ENCODE measurements around the gene NCLN.
"Not testable (repeated sequence)": the region's sequence is repeated elsewhere in the genome, so short reads cannot be mapped to it uniquely, and the experiment has no call there.

The NCLN gene

DNA sequence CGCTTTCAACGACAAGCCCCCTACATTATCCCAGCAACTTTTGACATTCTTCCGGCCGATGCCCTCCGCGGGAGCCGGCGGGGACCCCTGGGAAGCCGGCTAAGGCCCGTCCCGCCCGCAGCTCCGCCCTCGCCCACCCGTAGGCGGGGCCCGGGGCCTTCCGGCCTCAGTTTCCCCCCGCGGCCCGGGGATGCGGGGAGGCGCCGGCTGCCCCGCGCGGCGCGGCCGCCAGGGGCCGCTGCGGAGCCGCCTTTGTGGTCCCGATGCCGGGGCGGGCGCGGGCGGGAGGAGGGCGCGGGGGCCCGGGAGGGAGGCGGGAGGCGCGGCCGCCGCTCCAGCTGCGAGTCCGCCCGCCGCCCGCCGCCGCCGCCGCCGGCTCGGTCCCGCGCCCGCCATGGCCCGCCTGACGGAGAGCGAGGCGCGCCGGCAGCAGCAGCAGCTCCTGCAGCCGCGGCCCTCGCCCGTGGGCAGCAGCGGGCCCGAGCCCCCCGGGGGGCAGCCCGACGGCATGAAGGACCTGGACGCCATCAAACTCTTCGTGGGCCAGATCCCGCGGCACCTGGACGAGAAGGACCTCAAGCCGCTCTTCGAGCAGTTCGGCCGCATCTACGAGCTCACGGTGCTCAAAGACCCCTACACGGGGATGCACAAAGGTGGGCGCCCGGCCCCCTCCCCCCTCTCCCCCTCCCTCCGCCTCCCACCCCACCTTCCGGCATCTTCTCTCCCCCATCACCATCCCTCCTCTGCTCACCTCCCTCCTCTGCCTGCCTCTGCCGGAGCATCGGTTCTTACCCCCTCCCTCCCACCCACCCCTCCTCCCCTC lies 38.8 kb downstream of the NCLN start, which contains the start of gene CELF5:
Gene CELF5 (plus strand): TSS at position 316 of the 823 bp plus-strand sequence. CDS start 79 bp downstream, at position 395.
- DNase-seq (ENCODE audit: extremely low read depth in 1 of 2, low read depth in 1 of 2) = peak in 1 of 2 donors; percentile 41

DNA sequence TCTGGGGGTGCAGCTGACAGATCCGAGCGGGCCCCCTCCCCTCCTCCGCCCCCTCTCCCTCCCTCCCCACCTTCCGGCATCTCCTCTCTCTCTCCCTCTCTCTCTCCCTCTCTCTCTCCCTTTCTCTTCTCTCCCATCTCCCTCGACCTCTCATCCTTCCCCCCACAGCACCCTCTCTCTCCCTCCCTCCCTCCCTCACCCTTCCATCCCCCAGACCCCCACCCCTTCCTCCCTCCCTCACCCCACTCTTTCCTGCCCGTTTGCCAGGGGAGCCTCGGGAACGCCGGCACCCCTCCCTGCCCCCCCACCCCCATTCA lies 39.4 kb downstream of the NCLN start:
- DNase-seq (ENCODE audit: extremely low read depth in 1 of 2, low read depth in 1 of 2) = no peak

DNA sequence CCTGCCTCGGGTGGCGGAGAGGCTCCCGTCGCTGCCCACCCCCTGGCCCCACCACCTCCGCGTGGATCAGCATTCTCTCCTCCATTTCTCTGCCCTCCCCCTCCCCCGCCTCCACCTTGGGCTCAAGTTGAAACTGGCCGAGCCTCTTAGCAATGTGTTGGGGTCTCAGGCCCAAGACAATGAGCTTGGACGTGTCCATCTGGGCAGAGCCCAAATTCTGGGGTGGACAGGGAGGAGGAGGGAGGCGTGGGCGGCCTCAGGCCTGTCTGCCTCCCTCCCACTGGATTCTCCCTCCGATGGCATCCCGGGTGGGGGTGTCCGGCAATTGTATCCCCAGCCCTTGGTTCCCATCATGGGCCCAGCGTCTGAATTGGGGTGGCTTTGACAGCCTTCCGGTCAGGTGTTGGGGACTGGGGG lies 40.0 kb downstream of the NCLN start:
- DNase-seq (ENCODE audit: extremely low read depth in 1 of 2, low read depth in 1 of 2) = no peak

DNA sequence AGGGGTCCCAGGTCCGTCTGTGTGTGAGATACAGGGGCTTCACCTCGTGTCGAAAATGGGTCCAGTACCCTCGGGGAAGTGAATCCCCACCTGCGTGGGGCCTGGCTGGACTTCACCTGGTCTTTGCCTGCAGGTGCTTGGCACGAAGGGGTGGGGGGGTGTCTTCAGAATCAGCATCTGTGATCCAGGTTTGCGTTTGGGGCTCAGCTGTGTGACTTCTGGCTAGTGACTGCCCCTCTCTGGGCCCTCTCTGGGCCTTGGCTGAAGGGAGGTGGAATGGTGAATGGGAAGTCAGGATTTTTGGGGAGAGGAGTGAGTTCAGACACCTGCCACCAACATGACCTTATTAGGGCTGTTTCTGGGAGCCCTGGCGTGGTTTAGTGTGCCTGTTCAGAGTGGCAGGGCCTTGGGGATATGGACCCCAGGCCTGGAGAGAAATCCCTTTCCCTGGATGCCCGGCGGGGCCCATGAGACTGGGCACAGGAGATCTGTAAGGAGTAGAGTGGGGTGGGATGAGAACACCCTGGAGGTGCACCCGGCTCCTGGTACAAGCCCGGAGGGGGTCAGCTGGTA lies 41.4 kb downstream of the NCLN start:
- DNase-seq (ENCODE audit: extremely low read depth in 1 of 2, low read depth in 1 of 2) = no peak

DNA sequence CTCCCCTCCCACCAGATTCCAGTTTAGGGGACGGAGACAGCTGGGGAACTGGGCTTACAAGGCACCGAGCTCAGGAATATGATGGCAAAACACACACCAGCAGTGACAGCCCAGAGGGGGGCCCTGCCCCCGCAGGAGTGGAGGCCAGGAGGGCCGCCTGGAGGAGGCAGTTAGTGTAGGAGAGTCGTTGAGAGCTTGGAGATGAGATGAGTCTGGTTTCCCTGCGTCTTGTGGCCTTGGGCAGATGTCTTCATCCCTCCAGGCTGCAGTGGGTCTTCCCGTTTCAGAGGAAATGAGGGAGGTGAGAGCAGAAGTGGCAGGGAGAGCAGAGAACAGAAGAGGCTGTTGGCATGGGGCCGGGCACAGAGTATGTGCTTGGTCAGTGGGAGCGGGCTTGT lies 43.6 kb downstream of the NCLN start:
- DNase-seq (ENCODE audit: extremely low read depth in 1 of 2, low read depth in 1 of 2) = no peak

DNA sequence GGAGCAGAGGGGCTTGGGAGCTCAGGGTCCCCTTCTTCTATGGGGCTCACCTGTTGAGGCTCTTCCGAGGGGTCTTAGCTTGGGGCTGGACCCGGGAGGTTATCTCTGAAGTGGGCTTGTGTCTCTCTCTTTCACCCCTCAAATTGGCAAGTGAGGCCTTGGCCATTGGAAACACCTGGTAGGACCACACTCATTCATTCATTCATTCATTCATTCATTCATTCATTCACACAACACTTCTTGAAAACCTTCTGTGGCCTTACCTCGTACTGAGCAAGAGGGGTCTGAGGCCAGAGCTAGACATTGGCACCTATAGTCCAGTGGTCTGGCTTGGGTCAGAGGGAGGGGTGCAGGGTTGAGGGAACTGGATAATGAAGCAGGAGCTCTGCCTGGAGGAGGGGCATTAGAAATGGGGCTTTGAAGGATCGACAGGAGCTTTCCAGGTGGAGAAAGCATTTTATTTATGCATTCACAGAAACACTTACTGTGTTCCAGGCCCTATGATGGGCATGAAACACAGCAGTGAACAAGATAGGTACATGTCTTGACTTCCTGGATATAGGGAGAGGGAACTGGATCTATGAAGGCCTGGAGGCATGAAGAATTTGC lies 44.3 kb downstream of the NCLN start:
- DNase-seq (ENCODE audit: extremely low read depth in 1 of 2, low read depth in 1 of 2) = no peak

DNA sequence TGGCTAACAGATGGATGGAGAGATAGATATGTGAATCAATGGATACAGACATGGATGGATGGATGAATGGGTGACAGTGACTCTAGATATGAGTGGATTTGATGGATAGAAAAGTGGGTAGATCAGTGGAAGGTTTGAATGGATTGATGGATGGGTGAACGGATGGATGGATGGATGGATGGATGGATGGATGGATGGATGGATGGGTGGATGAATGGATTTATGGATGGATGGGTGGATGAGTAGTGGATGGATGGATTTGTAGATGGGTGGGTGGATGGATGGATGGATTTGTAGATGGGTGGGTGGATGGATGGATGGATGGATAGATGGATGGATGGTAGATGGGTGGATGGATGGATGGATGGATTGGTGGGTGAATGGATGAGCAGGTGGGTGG lies 45.6 kb downstream of the NCLN start:
- DNase-seq (ENCODE audit: extremely low read depth in 1 of 2, low read depth in 1 of 2) = no peak

DNA sequence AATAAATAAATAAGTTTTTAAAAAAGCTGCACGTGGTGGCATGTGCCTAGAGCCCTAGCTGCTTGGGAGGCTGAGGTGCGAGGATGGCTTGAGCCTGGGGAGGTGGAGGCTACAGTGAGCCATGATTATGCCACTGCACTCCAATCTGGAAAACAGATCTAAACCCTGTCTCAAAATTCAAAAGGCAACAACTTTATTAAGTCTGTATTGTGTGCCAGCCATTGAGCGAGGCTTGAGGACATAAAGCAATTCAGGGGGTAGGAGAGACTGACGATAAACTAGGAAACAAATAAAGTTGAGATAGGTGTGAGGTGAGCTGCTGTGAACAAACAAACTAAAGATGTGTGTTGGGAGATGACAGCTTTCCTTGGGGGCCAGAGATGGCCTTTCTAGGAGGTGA lies 47.4 kb downstream of the NCLN start:
- no peak for DNase-seq (ENCODE audit: extremely low read depth in 1 of 2, low read depth in 1 of 2)

DNA sequence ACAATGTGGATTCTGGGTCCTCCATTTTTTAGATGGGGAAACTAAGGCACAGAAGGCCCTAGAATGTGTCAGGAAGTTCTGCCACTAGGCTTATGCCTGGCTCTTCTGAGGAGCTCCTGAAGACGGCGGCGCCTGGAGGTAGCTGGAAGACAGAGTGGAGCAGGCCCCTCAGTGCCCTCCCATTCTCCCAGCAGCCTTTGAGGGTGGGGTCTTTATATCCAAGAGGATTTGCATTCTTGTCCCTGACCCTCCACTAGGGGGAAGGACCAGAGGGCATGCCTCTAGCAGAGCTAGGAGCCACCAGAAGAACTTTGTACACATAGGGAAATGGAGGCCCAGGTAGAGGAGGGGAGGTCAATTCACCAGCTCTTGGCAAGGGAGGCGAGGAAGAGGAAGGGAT lies 48.1 kb downstream of the NCLN start:
- DNase-seq (ENCODE audit: extremely low read depth in 1 of 2, low read depth in 1 of 2) = no peak

DNA sequence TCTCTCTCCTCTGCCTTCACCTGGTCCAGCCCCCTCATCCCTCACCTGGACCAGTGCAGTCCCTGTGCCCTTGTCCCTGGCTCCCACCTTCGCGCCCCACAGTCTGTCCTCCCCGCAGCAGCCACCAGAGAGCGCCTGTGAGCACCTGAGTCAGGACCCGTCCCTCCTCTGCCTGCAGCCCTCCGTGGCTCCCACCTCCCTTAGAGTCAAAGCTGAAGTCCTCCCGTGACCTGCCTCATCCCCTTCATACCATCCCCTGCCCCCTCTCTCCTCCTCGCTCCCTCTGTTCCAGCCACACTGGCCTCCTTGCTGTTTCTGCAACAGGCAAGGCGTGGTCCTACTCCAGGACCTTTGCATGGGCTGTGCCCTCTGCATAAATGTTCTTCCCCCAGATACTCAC lies 49.1 kb downstream of the NCLN start:
- DNase-seq (ENCODE audit: extremely low read depth in 1 of 2, low read depth in 1 of 2) = no peak

DNA sequence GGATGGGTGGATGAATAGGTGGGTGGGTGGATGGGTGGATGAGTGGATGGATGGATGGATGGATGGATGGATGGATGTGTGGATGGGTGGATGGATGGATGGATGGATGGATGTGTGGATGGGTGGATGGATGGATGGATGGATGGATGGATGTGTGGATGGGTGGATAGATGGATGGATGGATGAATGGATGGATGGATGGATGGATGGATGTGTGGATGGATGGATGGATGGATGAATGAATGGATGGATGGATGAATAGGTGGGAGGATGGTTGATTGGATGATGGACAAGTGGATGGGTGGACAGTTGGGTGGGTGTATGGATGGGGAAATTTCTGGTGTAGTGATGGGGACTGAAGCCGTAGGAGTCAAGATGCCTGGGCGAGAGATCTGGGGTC lies 49.9 kb downstream of the NCLN start:
- DNase-seq (ENCODE audit: extremely low read depth in 1 of 2, low read depth in 1 of 2) = not testable (repeated sequence)

DNA sequence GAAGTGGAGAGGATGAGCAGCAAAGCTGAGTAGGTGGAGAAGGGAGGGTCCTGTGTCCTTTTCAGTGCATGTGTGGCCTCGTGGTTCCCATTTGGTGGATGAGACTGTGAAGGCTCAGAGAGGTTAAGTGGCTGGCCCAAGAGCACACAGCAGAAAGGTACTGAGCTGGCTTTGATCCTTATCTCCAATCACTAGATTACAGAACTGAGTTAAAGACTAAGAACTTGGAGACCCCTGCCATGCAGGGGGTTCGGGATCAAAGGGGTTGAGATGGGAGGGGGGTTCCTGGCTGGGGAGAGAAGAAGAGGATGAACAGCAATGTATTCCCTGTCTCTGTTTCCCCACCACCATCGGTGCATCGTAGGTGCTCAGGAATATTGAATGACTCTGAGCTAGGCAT lies 50.5 kb downstream of the NCLN start:
- no peak for DNase-seq (ENCODE audit: extremely low read depth in 1 of 2, low read depth in 1 of 2)

DNA sequence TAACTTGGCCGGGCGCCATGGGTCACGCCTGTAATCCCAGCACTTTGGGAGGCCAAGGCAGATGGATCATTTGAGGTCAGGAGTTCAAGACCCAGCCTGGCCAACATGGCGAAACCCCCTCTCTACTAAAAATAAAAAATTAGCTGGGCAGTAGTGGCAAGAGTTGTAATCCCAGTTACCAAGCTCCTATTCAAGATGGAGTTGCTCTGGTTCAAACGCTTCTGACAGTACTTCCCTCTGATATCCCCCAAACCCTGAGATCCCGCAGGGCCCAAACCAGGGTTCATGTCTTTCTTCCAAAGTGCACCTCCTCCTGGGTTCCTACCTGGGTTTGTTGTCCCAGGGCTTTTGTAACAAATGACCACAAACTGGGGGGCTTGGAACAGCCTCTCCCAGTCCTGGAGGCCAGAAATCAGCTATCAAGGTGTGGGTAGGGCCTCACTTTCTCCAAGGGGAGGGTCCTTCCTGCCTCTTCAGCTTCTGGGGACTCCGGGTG lies 52.4 kb downstream of the NCLN start:
- no peak for DNase-seq (ENCODE audit: extremely low read depth in 1 of 2, low read depth in 1 of 2)

DNA sequence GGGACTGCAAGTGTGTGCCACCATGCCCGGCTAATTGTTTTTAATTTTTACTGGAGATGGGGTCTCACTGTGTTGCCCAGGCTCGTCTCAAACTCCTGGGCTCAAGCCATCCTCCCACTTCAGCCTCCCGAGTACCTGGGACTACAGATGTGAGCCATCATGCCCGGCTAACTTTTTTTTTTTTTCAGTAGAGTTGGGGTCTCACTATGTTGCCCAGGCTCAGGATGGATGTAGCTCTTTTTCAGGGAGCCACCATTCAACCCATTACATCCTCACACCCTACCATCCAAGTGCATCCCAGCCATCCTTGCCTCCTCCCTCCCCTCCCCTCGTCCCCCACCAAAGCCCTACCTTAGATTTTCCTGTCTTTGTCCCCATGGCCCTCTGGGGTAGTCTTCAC lies 53.6 kb downstream of the NCLN start:
- DNase-seq (ENCODE audit: extremely low read depth in 1 of 2, low read depth in 1 of 2) = no peak

DNA sequence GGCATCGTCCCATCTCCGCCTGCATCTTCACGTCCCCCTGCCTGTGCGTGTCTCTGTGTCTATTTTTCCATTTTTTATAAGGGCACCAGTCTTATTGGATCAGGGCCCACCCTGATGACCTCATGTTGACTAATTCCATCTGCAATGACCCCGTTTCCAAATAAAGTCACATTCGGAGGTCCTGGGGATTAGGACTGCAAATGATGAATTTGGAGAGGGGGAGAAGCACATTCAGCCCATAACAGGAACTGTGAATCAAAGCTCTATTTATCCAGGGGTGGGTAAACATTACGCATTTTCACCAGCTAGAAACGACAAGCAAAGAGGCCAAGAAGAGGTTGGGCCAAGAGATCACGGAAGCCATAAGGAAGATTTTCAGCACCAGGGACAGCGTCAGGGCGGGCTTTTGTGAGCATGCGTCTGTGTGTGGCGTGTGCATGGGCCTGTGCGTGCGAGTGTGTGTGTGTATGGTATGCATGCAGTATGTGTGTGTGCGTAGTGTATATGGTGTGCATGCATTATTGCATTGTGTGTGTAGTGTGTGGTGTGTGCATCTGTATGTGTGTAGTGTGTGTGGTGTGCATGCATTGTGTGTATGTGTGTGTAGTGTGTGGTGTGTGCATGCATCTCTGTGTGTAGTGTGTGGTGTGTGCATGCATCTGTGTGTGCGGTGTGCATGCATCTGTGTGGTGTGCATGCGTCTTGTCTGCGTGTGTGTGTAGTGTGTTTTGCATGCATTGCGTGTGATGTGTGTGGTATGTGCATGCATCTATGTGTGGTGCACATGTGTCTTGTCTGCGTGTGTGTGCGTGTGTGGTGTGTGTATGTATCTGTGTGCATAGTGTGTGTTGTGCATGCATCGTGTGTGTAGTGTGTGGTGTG lies 58.3 kb downstream of the NCLN start:
- DNase-seq (ENCODE audit: extremely low read depth in 1 of 2, low read depth in 1 of 2) = peak in 1 of 2 donors; percentile 14

DNA sequence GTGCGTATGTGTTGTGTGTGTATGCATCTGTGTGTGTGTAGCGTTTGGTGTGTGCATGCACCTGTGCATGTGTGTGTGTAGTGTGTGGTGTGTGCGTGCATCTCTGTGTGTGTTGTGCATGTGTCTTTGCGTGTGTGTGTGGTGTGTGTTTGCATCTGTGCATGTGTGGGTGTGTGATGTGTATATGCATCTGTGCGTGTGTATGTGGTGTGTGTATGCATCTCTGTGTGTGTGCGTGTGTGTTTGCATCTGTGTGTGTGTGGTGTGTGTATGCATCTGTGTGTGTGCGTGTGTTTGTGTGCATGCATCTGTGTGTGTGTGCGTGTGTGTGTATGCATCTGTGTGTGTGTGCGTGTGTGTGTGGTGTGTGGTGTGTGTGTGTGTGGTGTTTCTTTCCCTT lies 59.3 kb downstream of the NCLN start:
- no peak for DNase-seq (ENCODE audit: extremely low read depth in 1 of 2, low read depth in 1 of 2)

DNA sequence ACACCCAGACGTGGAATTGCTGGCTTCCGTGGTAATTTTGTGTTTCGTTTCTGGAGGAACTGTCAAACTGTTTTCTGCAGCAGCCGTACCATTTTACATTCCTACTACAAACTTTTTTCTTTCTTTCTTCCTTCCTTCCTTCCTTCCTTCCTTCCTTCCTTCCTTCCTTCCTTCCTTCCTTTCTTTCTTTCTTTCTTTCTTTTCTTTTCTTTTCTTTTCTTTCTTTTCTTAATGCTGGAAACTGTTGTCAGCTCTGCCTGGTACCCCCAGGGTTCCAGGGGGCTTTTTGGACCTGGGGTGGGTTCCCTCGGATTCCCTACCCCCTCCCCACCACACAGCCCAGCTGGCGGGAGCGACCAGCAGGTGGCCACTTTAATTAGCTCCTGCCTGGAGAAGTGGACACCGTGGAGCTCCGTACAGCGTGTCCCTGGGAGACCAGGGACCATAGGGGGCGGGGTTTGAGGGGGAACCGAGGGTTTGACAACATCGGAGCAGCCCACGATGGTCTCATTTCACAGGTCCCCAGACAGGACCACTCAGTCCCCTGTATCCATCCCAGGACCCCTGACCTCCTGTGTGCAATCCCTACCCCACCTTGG lies 63.1 kb downstream of the NCLN start:
- no peak for DNase-seq (ENCODE audit: extremely low read depth in 1 of 2, low read depth in 1 of 2)

DNA sequence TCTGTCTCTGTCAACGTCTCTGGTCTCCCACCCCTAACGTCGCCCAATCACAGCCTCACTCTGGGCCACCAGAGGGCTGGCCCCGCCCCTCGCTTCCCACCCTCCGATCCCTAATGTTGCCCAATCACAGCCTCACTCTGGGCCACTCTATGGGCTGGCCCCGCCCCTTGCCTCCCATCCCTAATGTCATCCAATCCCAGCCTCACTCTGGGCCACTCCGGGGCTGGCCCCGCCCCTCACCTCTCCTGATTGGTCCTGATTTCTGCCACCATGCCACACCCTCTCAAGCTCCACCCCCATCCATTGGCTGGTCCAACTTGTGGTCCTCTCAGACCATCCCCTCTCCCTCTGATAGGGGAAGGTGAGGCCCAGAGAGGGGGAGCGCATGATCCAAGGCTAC lies 63.7 kb downstream of the NCLN start:
- DNase-seq (ENCODE audit: extremely low read depth in 1 of 2, low read depth in 1 of 2) = no peak

DNA sequence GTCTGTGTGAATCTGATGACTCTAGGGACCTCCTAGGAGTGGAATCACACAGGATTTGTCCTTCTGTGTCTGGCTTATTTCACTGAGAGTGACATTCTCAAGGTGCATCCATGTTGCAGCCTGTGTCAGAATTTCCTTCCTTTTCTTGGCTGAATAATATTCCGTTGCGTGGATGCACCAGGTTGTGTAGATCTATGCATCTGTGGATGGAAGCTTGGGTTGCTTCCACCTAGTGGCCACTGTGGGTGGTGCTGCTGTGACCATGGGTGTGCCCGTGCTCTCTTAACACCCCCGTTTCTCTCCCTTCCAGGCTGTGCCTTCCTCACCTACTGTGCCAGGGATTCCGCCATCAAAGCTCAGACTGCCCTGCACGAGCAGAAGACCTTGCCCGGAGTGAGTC lies 64.9 kb downstream of the NCLN start:
- DNase-seq (ENCODE audit: extremely low read depth in 1 of 2, low read depth in 1 of 2) = peak in 1 of 2 donors; percentile 23

DNA sequence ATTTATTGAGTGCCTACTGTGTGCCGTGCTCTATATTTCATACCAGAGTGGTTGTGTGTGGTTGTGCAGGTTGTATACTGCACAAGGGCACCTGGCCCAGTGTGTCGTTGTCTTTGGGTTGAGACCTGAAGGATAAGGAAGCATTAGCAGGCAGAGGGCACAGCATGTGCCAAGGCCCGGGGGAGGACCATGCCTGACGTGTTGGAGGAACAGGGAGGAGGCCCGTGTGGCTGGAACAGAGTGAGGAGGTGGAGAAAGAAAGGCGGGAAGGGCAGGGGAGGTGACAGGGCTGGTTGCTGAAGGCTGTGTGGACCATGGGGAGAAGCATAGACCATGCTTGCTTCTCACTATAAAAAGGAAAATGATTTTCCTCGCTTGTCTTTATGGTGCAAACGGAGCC lies 65.5 kb downstream of the NCLN start:
- DNase-seq (ENCODE audit: extremely low read depth in 1 of 2, low read depth in 1 of 2) = no peak

DNA sequence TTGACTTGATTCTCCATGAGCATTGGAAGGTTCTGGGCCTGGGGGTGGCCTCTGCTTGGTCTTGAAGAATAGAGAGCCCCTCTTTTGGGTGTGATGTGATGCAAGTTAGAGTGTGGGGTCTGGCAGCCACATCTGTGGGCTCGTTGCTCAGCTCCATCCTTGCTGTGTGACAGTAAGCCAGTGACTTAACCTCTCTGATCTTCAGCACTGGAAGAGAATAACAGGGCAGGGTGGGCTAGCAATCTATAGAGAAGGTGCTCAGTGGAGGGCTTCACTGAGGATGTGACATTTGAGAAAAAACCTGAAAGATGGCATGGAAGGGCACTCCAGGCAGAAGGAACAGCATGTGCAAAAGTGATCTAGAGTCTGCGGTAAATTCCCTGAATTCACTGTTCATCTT lies 66.9 kb downstream of the NCLN start:
- DNase-seq (ENCODE audit: extremely low read depth in 1 of 2, low read depth in 1 of 2) = no peak
